ENCODE measurements around the gene RNU1-1.
"Not testable (repeated sequence)": the region's sequence is repeated elsewhere in the genome, so short reads cannot be mapped to it uniquely, and the experiment has no call there.

DNA sequence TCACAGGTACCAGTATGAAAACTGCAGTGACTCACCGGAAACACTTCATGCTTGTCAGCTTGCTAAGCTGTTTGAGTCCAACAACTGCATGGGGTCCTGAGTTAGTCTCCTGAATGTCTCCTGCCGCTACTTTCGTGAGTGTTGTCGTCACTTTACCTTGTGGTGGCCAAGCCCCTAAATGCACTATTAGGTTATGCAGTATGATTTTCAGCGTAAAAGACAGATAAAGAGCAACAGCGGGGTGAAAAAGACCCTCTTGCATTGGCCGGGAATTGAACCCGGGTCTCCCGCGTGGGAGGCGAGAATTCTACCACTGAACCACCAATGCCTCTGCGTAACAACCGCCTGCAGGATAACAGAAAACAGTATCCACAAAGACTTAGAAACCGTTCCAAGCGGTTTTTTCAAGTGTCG, 31.6 kb upstream of the RNU1-1 start:
- TF ChIP-seq, protein P1, sequence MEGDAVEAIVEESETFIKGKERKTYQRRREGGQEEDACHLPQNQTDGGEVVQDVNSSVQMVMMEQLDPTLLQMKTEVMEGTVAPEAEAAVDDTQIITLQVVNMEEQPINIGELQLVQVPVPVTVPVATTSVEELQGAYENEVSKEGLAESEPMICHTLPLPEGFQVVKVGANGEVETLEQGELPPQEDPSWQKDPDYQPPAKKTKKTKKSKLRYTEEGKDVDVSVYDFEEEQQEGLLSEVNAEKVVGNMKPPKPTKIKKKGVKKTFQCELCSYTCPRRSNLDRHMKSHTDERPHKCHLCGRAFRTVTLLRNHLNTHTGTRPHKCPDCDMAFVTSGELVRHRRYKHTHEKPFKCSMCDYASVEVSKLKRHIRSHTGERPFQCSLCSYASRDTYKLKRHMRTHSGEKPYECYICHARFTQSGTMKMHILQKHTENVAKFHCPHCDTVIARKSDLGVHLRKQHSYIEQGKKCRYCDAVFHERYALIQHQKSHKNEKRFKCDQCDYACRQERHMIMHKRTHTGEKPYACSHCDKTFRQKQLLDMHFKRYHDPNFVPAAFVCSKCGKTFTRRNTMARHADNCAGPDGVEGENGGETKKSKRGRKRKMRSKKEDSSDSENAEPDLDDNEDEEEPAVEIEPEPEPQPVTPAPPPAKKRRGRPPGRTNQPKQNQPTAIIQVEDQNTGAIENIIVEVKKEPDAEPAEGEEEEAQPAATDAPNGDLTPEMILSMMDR (IDR thresholded peaks at IDR 0.05) = not testable (repeated sequence)
- not testable (repeated sequence) for TF ChIP-seq POLR2A (IDR thresholded peaks at IDR 0.05)
